Hematopoietic multipotent progenitor cell (in vitro differentiated cells): ENCODE results near the gene AMOTL1. TPM values are rescaled to one million over a fixed set of nuclear protein-coding genes. Genes with fewer than 3 reads are reported as not detected.

Experiments
- DNase-seq, 3 donors: peaks; one replicate each; pipeline ENCODE4 v3.0.0-alpha.2; 2011 to 2015; ENCODE audit warnings: low read depth in 2 of 3, low spot score in 2 of 3
- total RNA-seq: library from RNA; depleted of rRNA; stranded (reverse); fragments of >200 nt; gene quantifications from one replicate; pipeline ENCODE4 v1.2.3, GENCODE V29; 2012

Gene AMOTL1
- total RNA-seq, 1 donor, result 14.3 TPM

- no peak for DNase-seq
Observed at GRCh38 chr11:94820480-94820879, 52.3 kb downstream of the AMOTL1 start.

DNA sequence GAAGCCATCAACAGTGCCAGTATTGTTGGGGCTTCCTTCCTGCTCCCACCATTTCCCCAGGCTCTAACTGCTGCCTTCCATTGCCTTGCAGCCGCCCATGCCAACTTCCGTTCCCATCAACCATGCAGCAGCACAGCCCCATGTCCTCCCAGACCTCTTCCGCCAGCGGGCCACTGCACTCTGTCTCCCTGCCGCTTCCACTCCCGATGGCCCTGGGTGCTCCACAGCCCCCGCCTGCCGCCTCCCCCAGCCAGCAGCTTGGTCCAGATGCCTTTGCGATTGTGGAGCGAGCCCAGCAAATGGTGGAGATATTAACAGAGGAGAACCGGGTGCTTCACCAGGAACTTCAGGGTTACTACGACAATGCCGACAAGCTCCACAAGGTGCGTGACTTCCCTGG is 53.3 kb downstream of the AMOTL1 start:
- DNase-seq, result no peak

GRCh38 chr11:94822080-94822479 is 53.9 kb downstream of the AMOTL1 start:
- no peak for DNase-seq

- DNase-seq, result no peak
Observed at GRCh38 chr11:94823102-94823732, 55.1 kb downstream of the AMOTL1 start.

- no peak for DNase-seq
Observed at GRCh38 chr11:94825031-94825430, 56.9 kb downstream of the AMOTL1 start.

- DNase-seq, result no peak
Observed at GRCh38 chr11:94825481-94825880, 57.3 kb downstream of the AMOTL1 start.

DNA sequence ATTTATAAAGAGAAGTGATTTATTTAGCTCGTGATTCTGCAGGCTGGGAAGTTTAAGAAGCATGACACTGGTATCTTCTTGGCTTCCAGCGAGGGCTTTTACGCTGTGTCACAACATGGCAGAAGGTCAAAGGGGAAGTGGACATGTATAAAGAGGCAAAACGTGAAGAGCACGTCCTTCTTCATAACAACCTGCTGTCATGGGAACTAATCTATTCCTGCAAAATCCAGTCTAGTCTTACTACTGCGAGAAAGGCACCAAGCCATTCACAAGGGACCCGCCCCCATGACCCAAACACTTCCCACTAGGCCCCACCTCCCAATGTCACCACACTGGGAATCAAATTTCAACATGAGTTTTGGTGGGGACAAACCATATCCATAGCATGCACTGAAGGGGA is 58.3 kb downstream of the AMOTL1 start:
- no peak for DNase-seq

- DNase-seq, result no peak
Observed at GRCh38 chr11:94828088-94828487, 59.9 kb downstream of the AMOTL1 start.

- DNase-seq, result no peak
Observed at GRCh38 chr11:94830722-94831510, 62.8 kb downstream of the AMOTL1 start.

GRCh38 chr11:94831529-94831928 is 63.4 kb downstream of the AMOTL1 start:
- DNase-seq, result no peak

- DNase-seq, result no peak
Observed at GRCh38 chr11:94832604-94833235, 64.6 kb downstream of the AMOTL1 start.

GRCh38 chr11:94834911-94835593 is 66.9 kb downstream of the AMOTL1 start:
- DNase-seq, result no peak

GRCh38 chr11:94835594-94835927 is 67.4 kb downstream of the AMOTL1 start:
- DNase-seq, result no peak

- DNase-seq, result no peak
Observed at GRCh38 chr11:94837317-94837716, 69.2 kb downstream of the AMOTL1 start.

DNA sequence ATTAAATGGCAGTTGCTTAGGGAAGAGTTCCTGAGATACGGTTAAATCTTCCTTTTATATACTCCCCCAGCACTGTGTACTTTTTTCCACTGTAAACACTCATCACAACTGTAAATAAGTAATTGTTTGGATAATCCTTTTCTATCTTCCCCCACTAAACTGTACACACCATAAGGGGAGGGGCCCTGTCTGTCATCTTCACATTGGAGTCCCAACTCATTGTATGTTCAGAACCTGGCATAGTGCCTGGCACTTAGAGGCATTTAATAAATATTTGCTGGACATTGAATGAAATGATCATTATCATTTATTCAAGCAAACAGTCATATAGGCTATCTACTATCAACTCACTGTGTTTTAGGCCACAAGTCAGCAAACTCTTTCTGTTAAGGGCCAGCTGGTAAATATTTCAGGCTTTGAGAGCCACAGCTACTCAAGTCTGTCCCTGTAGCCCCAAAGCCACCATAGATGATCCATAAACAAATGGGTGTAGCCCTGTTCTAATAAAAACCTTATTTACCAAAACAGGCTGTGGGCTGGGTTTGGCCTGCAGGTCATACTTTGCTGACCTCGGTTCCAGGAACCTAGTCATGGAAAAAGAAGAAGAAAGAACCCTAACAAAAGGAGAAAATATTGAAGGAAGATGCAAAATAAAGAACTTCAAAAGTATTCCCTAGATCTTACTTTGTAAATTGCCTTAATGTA is 70.0 kb downstream of the AMOTL1 start:
- DNase-seq, result no peak

- DNase-seq, result no peak
Observed at GRCh38 chr11:94840209-94840608, 72.1 kb downstream of the AMOTL1 start.

DNA sequence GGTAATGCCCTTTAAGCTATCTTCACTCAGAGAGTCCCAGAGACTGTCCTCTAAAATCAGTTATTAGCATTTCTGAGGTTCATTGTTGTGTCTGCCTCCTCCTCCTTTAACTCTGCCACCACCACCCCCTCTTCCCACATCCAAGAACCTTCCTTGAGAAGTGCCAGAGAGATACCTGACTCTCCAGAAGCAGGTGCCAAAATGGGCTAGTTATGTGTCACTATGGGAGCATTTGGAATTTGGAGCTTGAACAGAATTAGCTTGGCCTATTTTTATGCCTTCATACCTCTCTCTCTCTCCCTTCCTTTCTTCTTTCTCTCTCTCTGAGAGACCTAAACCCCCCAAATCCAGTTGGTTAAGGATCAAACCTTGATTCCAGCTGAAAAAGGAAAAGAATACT is 75.9 kb downstream of the AMOTL1 start:
- no peak for DNase-seq

- DNase-seq, result no peak
Observed at GRCh38 chr11:94845622-94846021, 77.5 kb downstream of the AMOTL1 start.

GRCh38 chr11:94849839-94850238 is 81.7 kb downstream of the AMOTL1 start:
- no peak for DNase-seq

DNA sequence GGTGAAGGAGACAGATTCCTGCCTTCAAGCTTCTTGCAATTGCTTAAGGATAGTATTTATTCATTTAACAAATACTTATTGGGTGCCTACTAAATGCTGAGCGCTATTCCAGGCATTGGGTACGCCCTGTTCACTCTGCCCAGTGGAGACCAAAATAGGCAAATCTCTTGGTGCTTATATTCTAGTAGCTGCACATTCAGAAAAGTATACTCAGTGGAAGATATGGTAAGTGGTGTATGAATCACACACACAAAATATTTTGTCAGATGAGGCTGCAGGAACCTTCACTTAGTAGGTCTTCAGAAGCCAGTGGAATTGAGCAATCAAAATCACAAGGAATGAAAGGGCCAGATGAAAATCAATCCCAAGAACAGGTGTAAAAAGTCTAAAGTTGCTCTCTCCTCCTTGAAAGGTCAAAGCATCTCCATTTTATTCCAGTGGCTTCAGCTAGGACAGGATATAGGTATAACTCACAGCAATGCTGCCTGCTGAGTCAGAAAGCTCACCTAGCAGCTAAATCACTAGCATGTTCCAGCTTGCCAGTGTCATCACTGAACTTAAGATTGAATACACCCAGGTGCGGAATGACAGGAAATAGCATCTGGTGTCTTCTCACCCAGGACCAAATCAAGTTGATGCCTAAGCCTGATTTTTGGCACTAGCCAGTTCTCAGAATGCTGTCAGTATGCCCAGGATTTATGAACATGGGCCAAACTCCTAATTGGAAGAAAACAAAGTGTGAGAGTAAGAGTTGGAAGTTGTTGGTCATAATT is 83.9 kb downstream of the AMOTL1 start:
- DNase-seq, result no peak
